Neural cell (in vitro differentiated cells): ENCODE measurements around the gene GMPR.

Source experiments
- EZH2 ChIP-seq: fragments of 200-600, 300-800 bp; shearing (Covaris generic), sonication (generic); IDR thresholded peaks from 2 replicates; pipeline ENCODE4 v1.6.1; 2014; ENCODE audit warnings: antibody characterized with exemption, low read length, borderline replicate concordance, mild to moderate bottlenecking; ENCODE audit not compliant: insufficient read depth, poor library complexity, severe bottlenecking
- POLR2AphosphoS5 ChIP-seq: IDR thresholded peaks from 2 replicates; pipeline ENCODE4 v1.6.1; 2012
- RAD21 ChIP-seq: fragments of 450-650 bp; conservative IDR thresholded peaks from 2 replicates; pipeline ENCODE4 v1.6.1; 2014; ENCODE audit warnings: antibody characterized with exemption, mild to moderate bottlenecking, moderate library complexity
- TF ChIP-seq, protein P1 (sequence below): fragments of 450-650 bp; IDR thresholded peaks from 2 replicates; pipeline ENCODE4 v1.5.1; 2014; ENCODE audit warnings: antibody characterized with exemption, mild to moderate bottlenecking, moderate library complexity; ENCODE audit not compliant: poor library complexity, severe bottlenecking

DNA sequence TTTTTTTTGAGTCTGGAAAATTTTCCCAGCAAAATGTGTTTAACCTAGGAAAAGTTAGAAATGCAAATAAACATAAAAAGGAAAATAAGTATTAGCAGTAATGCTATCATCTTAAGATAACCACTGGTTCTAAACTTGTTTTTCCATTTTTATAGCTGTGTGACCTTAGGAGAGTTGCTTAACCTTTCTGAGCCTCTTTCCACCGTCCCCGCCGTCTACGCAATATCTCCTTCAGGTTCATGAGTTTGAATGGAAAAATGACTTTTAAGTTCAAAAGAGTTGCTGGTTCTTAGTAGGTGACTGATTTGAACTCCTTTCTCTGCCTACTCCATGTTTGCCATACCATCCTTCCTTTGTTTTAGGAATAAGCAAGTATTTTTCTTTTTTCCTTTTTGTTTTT, 44.0 kb downstream of the GMPR start:
- TF ChIP-seq, protein P1, sequence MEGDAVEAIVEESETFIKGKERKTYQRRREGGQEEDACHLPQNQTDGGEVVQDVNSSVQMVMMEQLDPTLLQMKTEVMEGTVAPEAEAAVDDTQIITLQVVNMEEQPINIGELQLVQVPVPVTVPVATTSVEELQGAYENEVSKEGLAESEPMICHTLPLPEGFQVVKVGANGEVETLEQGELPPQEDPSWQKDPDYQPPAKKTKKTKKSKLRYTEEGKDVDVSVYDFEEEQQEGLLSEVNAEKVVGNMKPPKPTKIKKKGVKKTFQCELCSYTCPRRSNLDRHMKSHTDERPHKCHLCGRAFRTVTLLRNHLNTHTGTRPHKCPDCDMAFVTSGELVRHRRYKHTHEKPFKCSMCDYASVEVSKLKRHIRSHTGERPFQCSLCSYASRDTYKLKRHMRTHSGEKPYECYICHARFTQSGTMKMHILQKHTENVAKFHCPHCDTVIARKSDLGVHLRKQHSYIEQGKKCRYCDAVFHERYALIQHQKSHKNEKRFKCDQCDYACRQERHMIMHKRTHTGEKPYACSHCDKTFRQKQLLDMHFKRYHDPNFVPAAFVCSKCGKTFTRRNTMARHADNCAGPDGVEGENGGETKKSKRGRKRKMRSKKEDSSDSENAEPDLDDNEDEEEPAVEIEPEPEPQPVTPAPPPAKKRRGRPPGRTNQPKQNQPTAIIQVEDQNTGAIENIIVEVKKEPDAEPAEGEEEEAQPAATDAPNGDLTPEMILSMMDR: no peak
- no peak for TF ChIP-seq RAD21
- no peak for TF ChIP-seq EZH2
- TF ChIP-seq POLR2AphosphoS5: no peak
